IMR-90 (cell line): ENCODE measurements around the gene LGALS12.

ENCODE experiments used
- CEBPB ChIP-seq: IDR thresholded peaks from 2 replicates; pipeline ENCODE4 v1.6.1; 2012; ENCODE audit warnings: low read depth, low read length, improper control_type of control experiment
- CTCF ChIP-seq: conservative IDR thresholded peaks from 2 replicates; pipeline ENCODE4 v1.5.1; 2012; ENCODE audit warnings: mild to moderate bottlenecking, low read depth, low read length, improper control_type of control experiment
- ELK1 ChIP-seq: fragments of 150-350 bp; IDR thresholded peaks from 2 replicates; pipeline ENCODE4 v1.6.1; 2016; ENCODE audit warnings: low read depth, mild to moderate bottlenecking, low read length, moderate library complexity, borderline replicate concordance
- MAFK ChIP-seq: IDR thresholded peaks from 2 replicates; pipeline ENCODE4 v1.6.1; 2012; ENCODE audit warnings: low read depth, low read length, improper control_type of control experiment
- MXI1 ChIP-seq: IDR thresholded peaks from 2 replicates; pipeline ENCODE4 v1.6.1; 2012; ENCODE audit warnings: low read depth, mild to moderate bottlenecking, low read length, moderate library complexity, borderline replicate concordance
- USF2 ChIP-seq: fragments of 150-350 bp; IDR thresholded peaks from 2 replicates; pipeline ENCODE4 v1.6.1; 2017; ENCODE audit warnings: mild to moderate bottlenecking, antibody characterized with exemption, low read length, low read depth

GRCh38 chr11:63494975-63495374 is 10.9 kb upstream of the LGALS12 start:
- no peak for TF ChIP-seq ELK1
- no peak for TF ChIP-seq USF2
- TF ChIP-seq CTCF, result no peak
- TF ChIP-seq MAFK, result no peak
- TF ChIP-seq CEBPB, result no peak
- no peak for TF ChIP-seq MXI1
